ENCODE data around the gene ITGB1.
"Not testable (repeated sequence)": the region's sequence is repeated elsewhere in the genome, so short reads cannot be mapped to it uniquely, and the experiment has no call there.

Gene ITGB1

DNA sequence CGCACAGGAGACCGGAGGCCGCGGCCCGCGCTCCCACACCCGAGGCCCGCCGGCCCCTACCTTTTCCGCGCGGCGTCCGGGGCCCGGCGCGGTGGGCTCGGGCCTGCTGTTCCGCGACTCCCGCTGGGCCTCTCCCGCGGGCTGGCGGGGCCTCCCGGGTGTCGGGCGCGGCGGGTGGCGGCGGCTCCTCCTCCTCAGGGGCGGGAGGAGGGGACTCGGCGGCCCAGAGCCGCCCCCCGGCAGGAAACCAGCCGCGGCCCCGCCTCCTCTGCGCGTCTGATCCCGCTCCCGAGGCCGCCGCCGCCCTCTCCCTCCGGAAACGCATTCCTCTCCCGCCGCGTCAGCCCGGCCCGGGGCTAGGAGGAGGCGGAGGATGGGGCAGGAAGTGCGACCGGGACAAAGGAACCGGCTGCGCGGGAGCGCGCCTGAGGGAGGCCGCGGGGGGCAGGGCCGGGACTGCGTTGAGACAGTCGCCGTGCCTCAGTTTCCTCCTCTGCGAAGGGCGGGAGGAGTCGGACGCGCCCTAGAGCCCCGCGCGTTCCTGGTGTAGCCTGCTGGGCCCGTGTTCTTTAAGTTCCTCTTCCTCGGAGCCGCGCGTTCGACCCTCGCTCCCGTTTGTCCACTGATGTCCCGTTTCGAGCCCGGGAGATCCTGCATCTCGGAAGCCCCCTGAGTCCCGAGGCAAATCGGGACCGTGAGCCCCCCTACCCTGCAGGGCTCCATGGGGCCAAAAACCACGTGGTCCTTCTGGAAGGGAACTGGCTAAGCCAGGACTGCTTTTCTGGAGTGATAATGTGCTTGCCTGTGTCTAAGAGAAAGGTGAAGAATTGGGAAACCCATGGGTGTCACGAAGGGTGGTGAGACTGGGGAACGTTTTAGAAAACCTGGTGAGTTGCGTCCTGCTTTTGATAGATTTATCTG is at the start of gene ITGB1:
Gene ITGB1 (minus strand): TSS at position 146 of the 921 bp plus-strand sequence. CDS start 22,672 bp downstream, outside the sequence.
- DNase-seq (ENCODE audit: low read depth in 2 of 2): peak; percentile 64 to 70

DNA sequence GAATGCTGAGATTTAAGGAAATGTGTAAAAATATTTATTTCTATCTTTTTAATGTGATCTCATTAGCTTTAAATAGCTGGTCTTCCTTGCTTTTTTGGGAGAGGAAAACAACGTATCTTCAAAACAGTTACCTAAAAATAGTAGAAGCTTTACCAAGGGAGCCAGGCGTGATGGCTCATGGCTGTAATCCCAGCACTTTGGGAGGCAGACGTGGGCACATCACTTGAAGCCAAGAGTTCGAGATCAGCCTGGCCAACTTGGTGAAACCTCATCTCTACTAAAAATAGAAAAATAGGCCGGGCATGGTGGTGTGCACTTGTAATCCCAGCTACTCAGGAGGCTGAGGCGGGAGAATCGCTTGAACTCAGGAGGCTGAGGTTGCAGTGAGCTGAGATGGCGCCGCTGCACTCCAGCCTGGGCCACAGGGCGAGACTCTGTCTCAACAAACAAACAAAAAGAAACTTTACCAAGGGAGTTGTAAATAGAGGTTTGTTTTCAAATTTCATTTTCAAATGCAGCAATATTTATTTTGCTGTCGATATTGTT is 48.4 kb upstream of the ITGB1 start:
- no peak for DNase-seq (ENCODE audit: low read depth in 2 of 2)

DNA sequence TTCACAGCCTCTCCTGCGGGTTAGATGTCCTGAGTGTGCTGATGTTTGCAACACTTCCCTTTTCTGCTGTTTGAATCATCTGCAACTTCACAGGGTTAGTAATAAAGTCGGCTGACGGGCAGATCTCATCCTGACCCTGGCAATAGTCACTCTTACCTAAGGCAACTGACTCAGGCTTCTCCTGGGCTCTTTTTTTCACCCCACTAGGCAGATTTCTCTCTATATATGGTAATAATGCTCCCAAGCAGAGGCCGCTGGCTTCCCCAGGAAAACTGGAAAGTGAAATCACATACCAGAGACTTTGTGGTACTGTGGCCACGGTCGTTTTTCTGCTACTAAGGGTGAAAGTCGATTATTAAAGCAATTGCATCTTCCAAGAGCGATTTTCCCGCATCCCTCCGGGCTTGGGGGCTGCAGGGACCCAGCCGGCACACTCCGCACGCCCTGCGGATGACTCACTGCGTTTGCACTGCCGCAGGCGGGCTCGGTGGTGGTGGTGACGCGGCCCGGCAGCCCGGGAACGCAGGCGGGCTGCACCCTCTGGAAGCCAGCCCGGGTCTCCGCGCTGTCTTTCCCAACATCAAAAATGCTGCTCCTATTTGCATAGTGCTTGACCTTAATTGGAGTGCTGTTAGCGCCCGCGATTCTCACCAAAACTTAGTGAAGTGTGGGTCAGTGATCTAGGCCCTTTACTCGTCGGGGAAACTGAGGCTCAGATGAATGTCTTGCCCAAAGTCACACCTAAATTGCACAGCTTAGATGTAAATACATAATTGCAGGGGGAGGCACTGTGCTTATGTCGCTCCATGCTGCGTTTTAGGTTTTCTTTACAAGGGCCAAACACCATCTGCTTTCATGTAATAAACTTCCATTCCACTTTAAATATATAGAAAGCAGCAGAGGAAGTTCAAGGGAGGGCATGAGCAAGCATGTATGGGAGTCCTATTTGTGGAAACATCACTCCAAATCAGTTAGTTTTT is 47.6 kb upstream of the ITGB1 start:
- DNase-seq (ENCODE audit: low read depth in 2 of 2): no peak

DNA sequence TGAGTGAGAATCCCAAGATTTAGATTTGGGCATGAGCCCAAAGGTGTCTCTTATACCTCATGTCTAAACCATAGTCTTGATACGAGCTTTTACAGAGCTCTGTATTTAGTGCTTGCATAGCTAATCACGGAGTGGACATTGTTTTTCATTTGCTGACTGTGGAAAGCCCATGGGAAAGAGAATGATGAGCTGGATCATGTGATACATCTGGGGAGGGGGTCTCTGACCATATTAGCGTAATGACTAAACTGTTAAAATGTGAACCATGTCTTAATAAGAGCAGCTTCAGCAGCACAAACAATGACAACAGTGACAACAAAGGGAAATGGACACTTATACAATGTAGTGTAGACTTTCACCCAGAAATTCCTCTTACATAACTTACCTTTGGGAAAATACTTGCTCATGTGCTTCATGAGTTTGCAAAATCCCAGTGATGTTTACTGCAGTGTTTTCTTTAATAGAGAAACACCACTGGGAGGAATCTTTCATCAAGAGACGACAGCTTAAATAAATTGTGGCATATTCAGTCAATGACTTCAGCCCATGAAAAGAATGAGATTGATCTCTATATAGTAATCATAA is 44.0 kb upstream of the ITGB1 start:
- DNase-seq (ENCODE audit: low read depth in 2 of 2): no peak

DNA sequence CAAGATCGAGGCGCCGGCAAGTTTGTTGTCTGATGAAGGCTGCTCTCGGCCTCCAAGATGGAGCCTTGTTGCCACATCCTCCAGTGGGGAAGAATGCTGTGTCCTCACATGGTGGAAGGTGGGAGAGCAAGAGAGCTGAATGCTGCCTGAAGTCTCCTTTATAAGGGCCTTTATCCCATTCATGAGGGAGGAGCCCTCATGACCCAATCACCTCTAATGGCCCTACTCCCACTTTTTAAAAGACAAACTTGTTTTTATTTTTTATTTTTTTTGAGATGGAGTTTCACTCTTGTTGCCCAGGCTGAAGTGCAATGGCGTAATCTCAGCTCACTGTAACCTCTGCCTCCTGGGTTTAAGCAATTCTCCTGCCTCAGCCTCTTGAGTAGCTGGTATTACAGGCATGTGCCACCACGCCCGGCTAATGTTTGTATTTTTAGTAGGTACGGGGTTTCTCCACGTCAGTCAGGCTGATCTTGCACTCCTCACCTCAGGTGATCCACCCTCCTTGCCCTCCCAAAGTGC is 40.1 kb upstream of the ITGB1 start:
- not testable (repeated sequence) for DNase-seq (ENCODE audit: low read depth in 2 of 2)

DNA sequence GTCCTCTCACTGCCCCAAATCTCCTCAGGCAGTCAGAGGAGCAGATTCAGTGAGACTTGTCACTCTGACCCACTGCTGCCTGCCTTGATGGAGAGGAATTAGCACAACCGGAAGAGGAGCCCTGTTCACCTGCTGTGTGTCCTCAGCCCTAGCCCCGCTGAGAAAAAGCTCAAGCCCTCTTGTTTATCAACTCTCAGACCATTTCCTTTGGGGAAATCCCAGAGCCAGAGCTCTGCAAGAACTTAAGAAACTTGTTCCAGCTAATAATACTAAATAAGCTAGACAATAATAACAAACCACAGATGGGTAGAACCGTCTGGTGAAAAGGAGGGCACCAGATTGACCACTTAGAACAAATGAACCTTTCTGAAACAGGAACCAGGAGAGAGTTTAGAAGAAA is 37.7 kb upstream of the ITGB1 start:
- DNase-seq (ENCODE audit: low read depth in 2 of 2): no peak

DNA sequence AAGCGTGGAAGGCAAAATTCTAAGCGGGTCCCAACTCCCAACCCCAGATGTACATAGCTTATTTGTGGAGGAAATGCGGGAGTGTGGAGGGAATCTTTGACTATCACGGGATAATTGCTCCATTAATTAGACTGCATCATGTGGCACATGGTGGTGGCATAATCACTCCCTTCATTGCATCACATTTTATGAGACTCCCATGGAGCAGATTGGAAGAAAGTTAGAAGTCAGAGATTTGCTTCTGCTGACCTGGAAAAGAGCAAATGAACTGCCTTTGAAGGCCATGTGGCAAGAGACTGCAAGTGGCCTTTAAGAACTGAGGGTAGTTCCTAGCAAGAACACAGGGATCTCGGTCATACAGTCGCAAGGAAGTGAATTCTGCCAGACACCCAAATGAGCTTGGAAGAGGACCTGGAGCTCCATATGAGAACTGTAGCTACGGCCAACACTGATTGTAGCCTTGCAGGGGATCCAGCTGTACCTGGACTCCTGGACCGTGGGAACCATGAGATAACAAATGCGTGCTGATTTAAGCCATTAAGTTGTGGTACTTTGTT is 37.1 kb upstream of the ITGB1 start:
- DNase-seq (ENCODE audit: low read depth in 2 of 2): no peak

DNA sequence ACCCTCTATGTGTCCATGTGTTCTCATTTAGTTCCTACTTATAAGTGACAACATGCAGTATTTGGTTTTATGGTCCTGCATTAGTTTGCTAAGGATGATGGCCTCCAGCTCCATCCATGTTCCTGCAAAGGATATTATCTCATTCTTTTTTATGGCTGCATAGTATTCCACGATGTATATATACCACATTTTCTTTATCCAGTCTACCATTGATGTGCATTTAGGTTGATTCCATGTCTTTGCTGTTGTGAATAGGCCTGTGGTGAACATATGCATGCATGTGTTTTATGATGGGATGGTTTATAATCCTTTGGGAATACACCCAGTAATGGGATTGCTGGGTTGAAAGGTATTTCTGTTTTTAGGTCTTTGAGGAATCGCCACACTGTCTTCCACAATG is 36.6 kb upstream of the ITGB1 start:
- DNase-seq (ENCODE audit: low read depth in 2 of 2): not testable (repeated sequence)

DNA sequence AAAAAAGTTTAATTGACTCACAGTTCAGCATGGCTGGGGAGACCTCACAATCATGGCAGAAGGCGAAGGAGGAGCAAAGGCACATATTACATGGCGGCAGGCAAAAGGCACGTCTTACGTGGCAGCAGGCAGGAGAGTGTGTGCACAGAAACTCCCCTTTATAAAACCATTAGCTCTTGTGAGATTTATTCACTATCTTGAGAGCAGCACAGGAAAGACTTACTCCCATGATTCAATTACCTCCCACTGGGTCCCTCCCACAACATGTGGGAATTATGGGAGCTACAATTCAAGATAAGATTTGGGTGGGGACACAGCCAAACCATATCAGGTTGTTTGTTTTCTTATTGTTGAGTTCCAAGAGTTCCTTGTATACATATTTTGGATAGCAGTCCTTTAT is 34.3 kb upstream of the ITGB1 start:
- not testable (repeated sequence) for DNase-seq (ENCODE audit: low read depth in 2 of 2)

DNA sequence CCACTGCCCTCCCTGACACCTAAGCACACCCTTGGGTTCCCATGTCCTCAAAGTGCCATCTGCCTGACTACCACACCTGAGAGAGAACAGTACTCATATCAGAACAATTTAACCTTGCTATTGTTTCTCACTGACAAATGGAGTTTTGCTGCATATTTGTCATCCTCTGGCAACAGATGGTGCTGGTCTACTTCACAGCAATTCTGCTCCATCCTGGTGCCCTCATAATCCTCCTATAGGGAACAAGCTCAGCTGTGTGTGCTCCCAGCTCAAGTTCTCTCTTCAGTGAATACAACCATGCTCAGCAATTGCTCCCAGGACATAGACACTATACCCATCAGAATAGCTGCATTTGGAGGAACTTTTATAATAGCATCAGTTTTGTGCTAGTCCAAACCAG is 32.8 kb upstream of the ITGB1 start:
- no peak for DNase-seq (ENCODE audit: low read depth in 2 of 2)

DNA sequence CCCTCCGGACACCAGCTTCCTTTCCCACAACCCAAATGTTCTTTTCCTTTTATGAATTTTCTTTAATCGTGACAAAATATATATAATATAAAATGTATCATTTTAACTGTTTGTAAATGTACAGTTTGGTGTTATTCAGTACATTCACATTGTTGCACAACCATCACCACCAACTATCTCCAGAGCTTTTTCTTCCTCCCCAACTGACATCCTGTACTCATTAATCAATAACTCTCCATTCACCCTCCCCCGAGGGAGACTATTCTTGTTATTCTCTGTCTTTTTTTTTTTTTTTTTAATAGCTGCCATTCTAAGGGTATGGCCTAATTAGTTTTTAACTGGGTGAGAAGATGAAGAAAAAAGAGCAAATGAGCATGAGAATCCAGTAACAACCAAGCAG is 30.6 kb upstream of the ITGB1 start:
- no peak for DNase-seq (ENCODE audit: low read depth in 2 of 2)

DNA sequence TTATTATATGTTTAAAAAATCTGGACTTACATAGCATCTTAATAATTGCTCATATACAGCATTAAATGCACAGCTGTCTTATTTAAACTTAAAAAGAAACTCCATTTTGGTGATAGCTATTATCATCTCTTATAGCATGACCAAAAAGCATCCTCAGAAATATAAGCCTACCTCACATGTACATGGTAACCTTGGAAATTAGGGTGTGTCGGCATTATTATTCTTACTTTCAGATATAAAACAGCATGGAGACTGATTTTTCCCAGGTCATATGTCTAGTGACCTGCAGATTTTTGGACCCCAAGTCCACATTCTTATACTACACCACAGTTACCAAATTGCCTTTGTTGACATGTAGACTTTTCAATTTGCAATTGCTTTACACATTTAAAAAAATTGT is 29.1 kb upstream of the ITGB1 start:
- no peak for DNase-seq (ENCODE audit: low read depth in 2 of 2)

DNA sequence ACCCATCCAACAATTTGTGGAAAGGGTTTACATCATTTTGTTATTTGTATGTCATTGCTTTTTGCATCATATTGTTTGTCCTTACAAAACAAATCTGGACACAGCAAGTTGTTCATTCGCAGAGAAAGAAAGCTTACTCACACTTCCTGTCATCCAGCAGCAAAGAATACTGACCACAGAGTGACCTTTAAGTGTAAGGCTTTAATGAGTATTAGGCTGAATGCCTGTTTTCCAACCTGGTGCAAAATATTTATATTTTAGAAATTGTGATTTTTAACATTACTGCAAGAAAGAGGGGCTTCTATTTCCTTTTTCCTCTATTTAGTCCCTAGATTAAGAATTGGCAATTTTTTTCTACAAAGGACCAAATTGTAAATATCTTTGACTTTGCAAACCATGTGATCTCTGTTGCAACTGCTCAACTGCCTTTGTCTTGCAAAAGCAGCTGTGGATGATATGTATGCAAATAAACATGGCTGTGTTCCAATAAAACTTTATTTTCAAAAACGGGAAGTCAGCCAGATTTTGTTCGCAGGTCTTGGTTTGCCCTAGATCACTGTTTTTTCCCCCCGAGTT is 27.8 kb upstream of the ITGB1 start:
- no peak for DNase-seq (ENCODE audit: low read depth in 2 of 2)

DNA sequence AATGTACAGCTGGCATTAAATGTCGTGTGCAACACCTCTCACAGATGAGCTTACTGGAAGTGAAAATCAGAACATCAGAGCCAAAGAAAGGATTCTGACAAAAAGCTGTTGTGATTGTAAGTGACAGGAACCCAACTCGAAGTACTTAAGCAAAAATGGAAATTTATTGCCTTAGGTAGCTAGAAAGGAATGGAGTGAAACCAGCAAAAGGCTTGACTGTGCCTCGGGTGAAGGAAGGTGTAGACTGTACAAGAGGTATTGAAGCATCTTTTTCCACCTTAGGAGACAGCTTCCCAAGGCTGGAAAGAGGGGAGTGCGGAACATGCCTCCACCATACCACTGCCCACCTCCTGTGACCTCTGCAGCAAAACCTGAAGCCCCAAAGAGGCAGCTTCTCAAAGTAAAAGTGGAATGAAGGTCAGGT is 27.3 kb upstream of the ITGB1 start:
- no peak for DNase-seq (ENCODE audit: low read depth in 2 of 2)

DNA sequence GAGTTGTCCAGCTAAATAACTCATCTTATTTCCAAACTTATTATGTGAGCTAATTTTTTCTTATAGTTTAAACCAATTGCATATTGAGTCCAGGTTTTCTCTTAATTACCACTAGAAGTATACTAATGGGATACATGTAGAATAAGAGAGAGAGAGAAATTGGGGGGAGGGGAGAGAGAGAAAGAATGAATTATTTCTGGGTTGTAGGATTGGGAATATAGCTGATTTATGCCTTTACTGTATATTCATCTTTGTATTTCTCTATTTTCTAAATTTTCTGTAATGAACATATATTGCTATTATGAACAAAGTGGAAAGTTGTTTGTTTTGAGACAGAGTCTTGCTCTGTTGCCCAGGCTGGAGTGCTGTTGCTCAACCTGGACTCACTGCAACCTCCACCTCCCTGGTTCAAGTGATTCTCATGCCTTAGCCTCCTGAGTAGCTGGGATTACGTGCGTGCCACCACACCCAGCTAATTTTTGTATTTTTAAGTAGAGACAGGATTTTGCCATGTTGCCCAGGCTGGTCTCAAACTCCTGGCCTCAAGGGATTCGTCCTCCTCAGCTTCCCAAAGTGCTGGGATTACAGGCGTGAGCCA is 26.1 kb upstream of the ITGB1 start:
- DNase-seq (ENCODE audit: low read depth in 2 of 2): no peak

DNA sequence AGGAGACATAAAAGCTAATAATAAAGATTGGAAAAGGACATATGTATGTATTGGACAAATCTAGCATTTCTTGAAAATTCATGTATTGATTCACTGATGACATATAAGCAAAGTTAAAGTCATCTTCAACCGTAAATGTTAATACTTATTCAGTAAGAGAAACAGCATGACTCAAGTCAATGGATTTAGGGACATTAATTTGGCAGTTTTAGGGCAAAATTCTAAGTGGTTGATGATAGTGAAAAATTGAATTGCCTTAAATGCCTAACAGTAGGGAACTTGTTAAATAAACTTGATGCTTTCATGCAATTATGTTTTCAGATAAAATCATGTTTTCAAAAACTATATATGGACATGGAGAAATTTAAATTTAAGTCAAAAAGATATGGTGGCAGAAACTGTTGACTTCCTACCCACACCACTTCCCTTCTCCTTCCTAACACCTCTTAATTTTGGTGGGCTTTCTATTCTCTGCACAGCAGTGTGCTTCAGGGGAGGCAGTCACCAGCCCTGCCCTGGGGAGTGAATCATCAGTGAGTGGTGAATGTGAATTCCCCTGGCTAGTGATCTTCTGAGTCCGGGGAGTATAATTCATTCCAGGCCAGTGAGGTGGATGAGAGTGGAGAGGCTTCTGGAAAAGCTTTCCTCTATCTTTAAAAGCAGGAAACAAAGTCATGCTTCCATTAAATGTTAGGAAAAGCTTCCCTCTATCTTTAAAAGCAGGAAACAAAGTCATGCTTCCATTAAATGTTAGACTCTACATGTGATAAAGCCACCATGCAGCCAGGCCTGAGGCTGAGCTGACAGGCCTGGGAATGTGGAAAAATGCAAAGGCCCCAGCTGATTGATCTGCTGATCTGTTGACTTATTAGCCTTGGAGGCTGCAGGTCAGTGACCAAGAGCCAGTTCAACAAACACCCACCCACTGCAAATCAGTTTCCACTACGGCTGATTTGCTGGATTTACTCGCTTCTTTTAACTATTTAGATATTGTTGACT is 25.2 kb upstream of the ITGB1 start:
- no peak for DNase-seq (ENCODE audit: low read depth in 2 of 2)

DNA sequence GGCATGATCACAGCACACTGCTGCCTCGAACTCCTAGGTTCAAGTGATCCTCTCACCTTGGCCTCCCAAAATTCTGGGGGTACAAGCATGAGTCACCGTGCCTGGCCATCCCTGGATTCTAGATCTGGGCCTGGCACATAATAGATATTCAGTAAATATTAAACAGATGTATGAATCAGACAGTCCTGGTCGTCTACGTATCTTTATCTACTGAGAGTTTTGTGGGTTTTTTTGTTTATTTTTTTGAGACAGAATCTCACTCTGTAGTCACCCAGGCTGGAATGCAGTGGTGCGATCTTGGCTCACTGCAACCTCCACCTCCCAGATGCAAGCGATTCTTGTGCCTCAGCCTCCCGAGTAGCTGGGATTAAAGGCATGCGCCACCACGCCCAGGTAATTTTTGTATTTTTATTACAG is 24.3 kb upstream of the ITGB1 start:
- DNase-seq (ENCODE audit: low read depth in 2 of 2): no peak

DNA sequence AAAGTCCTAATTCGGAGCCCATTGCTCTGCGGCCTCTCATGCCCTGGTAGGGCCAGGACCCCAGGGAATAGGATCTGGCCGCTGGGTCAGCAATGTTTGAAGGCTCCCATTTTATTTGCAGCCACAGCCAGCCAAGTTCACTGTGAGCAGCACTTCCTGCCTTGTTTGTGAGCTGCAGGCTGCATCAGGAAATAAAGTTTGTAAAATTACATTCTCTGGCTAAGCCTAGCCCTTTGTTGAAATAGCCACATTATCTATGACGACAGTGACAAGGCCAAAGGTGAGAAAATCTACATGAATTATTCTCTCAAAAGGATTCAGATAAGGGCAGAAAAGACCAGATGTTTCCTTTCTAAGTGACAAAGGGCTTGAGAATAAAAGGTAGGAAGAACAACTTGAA is 23.7 kb upstream of the ITGB1 start:
- no peak for DNase-seq (ENCODE audit: low read depth in 2 of 2)

Data from stimulated activated CD8-positive, alpha-beta memory T cell treated with anti-CD3 and anti-CD28 coated beads, Interleukin-15, amount 100 ng/mL, for 4 hours (primary cell).